HepG2 (cell line): ENCODE measurements around the gene TSPAN18.

Experiments
- MYC ChIP-seq: sonication (generic); formaldehyde crosslinking; IDR thresholded peaks from 2 replicates; pipeline ENCODE4 v1.9.0; 2021; ENCODE audit warnings: missing genetic modification reagents, borderline replicate concordance
- POLR2A ChIP-seq, 2 experiments: IDR thresholded peaks; 2 replicates each; pipeline ENCODE4 v1.6.1; 2011; ENCODE audit warnings: low read depth in 2 of 2, low read length in 2 of 2, mild to moderate bottlenecking in 1 of 2, moderate library complexity in 1 of 2; ENCODE audit not compliant: insufficient read depth in 1 of 2
- TBL1XR1 ChIP-seq: fragments of 150-350 bp; IDR thresholded peaks from 2 replicates; pipeline ENCODE4 v1.6.1; 2014; ENCODE audit warnings: borderline replicate concordance, low read length; ENCODE audit not compliant: partially characterized antibody
- ZBTB3 ChIP-seq: sonication (generic); formaldehyde crosslinking; IDR thresholded peaks from 2 replicates; pipeline ENCODE4 v1.4.0; 2020; ENCODE audit warnings: low read depth, mild to moderate bottlenecking, moderate library complexity, missing genetic modification reagents, borderline replicate concordance
- ZFP36L2 ChIP-seq: sonication (generic); formaldehyde crosslinking; IDR thresholded peaks from 2 replicates; pipeline ENCODE4 v1.4.0; 2020; ENCODE audit warnings: missing genetic modification reagents
- ZNF432 ChIP-seq: sonication (generic); formaldehyde crosslinking; IDR thresholded peaks from 2 replicates; pipeline ENCODE4 v1.5.0; 2020; ENCODE audit warnings: missing genetic modification reagents, mild to moderate bottlenecking, borderline replicate concordance
- ZNF446 ChIP-seq: sonication (generic); formaldehyde crosslinking; IDR thresholded peaks from 2 replicates; pipeline ENCODE4 v1.5.0; 2020; ENCODE audit warnings: mild to moderate bottlenecking, missing genetic modification reagents
- ZNF496 ChIP-seq: sonication (generic); formaldehyde crosslinking; IDR thresholded peaks from 2 replicates; pipeline ENCODE4 v1.8.1; 2023; ENCODE audit warnings: mild to moderate bottlenecking, moderate library complexity, missing genetic modification reagents; ENCODE audit not compliant: insufficient replicate concordance
- TF ChIP-seq, protein P1 (sequence below): sonication (generic); formaldehyde crosslinking; IDR thresholded peaks from 2 replicates; pipeline ENCODE4 v1.5.0; 2020; ENCODE audit warnings: mild to moderate bottlenecking, missing genetic modification reagents, moderate library complexity
- TF ChIP-seq, protein P2 (sequence below): IDR thresholded peaks from 2 replicates; pipeline ENCODE4 v1.4.0; 2020; ENCODE audit warnings: mild to moderate bottlenecking, missing genetic modification reagents
- TF ChIP-seq, protein P3 (sequence below), 2 experiments: IDR thresholded peaks; 2 replicates each; pipeline ENCODE4 v1.6.1; 2011 to 2012; ENCODE audit warnings: low read length in 2 of 2, borderline replicate concordance in 1 of 2, low read depth in 1 of 2, mild to moderate bottlenecking in 1 of 2, moderate library complexity in 1 of 2
- TF ChIP-seq, protein P4 (sequence below): sonication (generic); formaldehyde crosslinking; IDR thresholded peaks from 2 replicates; pipeline ENCODE4 v1.4.0; 2020; ENCODE audit warnings: missing genetic modification reagents

DNA sequence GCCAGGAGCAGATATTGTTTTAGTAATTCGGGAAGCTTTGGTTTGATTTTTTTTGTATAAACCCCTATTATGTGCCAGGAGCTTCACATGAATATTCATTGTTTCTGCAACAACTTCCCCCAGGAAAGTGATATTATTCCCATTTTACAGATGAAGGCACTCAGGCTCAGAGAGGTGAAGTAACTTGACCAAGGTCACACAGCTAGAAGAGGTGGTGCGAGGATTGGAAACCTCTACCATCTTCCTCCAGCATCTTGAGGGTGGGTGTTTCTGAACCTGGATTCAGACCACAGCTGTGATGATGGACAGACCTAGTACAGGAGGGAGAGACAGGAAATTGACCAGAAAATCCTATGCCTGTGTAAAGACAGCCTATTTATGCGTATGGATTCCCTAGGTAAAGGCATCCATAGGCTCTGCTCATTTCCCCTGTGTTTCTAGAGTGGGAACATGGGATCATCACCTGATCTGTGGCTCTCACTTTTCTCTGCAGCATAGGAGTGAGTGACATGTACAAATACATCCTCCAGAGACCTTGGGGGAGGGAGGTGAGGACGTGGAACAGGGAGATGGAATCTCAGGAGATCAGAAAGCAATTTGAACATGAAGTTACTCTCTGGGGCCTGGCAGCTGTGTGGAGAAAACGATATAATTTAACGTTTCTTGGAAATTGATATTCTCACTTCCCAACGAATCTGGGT is 81.4 kb downstream of the TSPAN18 start:
- TF ChIP-seq, protein P1, sequence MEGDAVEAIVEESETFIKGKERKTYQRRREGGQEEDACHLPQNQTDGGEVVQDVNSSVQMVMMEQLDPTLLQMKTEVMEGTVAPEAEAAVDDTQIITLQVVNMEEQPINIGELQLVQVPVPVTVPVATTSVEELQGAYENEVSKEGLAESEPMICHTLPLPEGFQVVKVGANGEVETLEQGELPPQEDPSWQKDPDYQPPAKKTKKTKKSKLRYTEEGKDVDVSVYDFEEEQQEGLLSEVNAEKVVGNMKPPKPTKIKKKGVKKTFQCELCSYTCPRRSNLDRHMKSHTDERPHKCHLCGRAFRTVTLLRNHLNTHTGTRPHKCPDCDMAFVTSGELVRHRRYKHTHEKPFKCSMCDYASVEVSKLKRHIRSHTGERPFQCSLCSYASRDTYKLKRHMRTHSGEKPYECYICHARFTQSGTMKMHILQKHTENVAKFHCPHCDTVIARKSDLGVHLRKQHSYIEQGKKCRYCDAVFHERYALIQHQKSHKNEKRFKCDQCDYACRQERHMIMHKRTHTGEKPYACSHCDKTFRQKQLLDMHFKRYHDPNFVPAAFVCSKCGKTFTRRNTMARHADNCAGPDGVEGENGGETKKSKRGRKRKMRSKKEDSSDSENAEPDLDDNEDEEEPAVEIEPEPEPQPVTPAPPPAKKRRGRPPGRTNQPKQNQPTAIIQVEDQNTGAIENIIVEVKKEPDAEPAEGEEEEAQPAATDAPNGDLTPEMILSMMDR = no peak
- no peak for TF ChIP-seq ZNF432 (CRISPR knock-in tag)
- TF ChIP-seq ZBTB3 (CRISPR knock-in tag) = no peak
- TF ChIP-seq, protein P2, sequence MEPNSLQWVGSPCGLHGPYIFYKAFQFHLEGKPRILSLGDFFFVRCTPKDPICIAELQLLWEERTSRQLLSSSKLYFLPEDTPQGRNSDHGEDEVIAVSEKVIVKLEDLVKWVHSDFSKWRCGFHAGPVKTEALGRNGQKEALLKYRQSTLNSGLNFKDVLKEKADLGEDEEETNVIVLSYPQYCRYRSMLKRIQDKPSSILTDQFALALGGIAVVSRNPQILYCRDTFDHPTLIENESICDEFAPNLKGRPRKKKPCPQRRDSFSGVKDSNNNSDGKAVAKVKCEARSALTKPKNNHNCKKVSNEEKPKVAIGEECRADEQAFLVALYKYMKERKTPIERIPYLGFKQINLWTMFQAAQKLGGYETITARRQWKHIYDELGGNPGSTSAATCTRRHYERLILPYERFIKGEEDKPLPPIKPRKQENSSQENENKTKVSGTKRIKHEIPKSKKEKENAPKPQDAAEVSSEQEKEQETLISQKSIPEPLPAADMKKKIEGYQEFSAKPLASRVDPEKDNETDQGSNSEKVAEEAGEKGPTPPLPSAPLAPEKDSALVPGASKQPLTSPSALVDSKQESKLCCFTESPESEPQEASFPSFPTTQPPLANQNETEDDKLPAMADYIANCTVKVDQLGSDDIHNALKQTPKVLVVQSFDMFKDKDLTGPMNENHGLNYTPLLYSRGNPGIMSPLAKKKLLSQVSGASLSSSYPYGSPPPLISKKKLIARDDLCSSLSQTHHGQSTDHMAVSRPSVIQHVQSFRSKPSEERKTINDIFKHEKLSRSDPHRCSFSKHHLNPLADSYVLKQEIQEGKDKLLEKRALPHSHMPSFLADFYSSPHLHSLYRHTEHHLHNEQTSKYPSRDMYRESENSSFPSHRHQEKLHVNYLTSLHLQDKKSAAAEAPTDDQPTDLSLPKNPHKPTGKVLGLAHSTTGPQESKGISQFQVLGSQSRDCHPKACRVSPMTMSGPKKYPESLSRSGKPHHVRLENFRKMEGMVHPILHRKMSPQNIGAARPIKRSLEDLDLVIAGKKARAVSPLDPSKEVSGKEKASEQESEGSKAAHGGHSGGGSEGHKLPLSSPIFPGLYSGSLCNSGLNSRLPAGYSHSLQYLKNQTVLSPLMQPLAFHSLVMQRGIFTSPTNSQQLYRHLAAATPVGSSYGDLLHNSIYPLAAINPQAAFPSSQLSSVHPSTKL (CRISPR knock-in tag) = no peak
- TF ChIP-seq ZNF446 (CRISPR knock-in tag) = no peak
- no peak for TF ChIP-seq ZNF496
- TF ChIP-seq, protein P3, sequence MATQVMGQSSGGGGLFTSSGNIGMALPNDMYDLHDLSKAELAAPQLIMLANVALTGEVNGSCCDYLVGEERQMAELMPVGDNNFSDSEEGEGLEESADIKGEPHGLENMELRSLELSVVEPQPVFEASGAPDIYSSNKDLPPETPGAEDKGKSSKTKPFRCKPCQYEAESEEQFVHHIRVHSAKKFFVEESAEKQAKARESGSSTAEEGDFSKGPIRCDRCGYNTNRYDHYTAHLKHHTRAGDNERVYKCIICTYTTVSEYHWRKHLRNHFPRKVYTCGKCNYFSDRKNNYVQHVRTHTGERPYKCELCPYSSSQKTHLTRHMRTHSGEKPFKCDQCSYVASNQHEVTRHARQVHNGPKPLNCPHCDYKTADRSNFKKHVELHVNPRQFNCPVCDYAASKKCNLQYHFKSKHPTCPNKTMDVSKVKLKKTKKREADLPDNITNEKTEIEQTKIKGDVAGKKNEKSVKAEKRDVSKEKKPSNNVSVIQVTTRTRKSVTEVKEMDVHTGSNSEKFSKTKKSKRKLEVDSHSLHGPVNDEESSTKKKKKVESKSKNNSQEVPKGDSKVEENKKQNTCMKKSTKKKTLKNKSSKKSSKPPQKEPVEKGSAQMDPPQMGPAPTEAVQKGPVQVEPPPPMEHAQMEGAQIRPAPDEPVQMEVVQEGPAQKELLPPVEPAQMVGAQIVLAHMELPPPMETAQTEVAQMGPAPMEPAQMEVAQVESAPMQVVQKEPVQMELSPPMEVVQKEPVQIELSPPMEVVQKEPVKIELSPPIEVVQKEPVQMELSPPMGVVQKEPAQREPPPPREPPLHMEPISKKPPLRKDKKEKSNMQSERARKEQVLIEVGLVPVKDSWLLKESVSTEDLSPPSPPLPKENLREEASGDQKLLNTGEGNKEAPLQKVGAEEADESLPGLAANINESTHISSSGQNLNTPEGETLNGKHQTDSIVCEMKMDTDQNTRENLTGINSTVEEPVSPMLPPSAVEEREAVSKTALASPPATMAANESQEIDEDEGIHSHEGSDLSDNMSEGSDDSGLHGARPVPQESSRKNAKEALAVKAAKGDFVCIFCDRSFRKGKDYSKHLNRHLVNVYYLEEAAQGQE (IDR thresholded peaks at IDR 0.05; ENCODE audit: borderline replicate concordance in 1 of 2, low read depth in 1 of 2, low read length in 2 of 2) = no peak
- TF ChIP-seq ZFP36L2 (CRISPR knock-in tag) = no peak
- TF ChIP-seq POLR2A (IDR thresholded peaks at IDR 0.05; ENCODE audit: insufficient read depth in 1 of 2, low read depth in 2 of 2, low read length in 2 of 2) = no peak
- TF ChIP-seq, protein P4, sequence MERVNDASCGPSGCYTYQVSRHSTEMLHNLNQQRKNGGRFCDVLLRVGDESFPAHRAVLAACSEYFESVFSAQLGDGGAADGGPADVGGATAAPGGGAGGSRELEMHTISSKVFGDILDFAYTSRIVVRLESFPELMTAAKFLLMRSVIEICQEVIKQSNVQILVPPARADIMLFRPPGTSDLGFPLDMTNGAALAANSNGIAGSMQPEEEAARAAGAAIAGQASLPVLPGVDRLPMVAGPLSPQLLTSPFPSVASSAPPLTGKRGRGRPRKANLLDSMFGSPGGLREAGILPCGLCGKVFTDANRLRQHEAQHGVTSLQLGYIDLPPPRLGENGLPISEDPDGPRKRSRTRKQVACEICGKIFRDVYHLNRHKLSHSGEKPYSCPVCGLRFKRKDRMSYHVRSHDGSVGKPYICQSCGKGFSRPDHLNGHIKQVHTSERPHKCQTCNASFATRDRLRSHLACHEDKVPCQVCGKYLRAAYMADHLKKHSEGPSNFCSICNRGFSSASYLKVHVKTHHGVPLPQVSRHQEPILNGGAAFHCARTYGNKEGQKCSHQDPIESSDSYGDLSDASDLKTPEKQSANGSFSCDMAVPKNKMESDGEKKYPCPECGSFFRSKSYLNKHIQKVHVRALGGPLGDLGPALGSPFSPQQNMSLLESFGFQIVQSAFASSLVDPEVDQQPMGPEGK (CRISPR knock-in tag) = no peak
- TF ChIP-seq TBL1XR1 = no peak
- no peak for TF ChIP-seq MYC (CRISPR knock-in tag)
